ENCODE results near the gene BARX1. TPM values are rescaled to one million over a fixed set of nuclear protein-coding genes. Genes with fewer than 3 reads are reported as not detected.

BARX1 gene
- total RNA-seq, 1 donor from 2014 or later: 0.77 TPM

DNA sequence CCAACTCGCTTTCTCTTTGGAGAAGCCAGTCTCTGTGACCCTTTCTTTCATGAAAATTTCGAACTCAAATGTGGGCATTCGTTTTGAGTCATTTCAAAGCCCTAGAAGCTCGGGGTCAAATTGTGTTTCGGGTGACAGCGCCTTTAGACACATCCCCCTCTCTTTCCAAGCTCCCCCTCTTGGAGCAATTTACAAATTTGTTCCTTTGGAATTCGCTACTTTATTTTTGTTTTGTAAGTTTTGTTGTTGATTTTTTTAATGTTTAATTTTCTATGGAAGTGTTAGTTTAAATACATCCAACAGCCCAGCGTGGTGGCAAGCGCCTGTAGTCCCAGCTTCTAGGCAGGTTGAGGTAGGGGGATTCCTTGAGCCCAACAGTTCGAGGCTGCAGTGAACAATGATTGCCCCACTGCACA, 4.6 kb upstream of the BARX1 start:
- H3K4me1 Mint-ChIP-seq (ENCODE audit: low read depth): peaks cover 40% of the 10 kb centered on the region
- H3K27me3 Mint-ChIP-seq (ENCODE audit: low read depth): peaks cover 42% of the 10 kb centered on the region
- H3K9me3 Mint-ChIP-seq (ENCODE audit: low read depth): no peaks in the 10 kb centered on the region
- DNase-seq (ENCODE audit: low spot score): no peak
- H3K4me3 Mint-ChIP-seq (ENCODE audit: unreplicated experiment): no peak overlapping the region
- H3K36me3 Mint-ChIP-seq (ENCODE audit: low read depth): peaks cover 2% of the 10 kb centered on the region
- TF ChIP-seq, protein P1, sequence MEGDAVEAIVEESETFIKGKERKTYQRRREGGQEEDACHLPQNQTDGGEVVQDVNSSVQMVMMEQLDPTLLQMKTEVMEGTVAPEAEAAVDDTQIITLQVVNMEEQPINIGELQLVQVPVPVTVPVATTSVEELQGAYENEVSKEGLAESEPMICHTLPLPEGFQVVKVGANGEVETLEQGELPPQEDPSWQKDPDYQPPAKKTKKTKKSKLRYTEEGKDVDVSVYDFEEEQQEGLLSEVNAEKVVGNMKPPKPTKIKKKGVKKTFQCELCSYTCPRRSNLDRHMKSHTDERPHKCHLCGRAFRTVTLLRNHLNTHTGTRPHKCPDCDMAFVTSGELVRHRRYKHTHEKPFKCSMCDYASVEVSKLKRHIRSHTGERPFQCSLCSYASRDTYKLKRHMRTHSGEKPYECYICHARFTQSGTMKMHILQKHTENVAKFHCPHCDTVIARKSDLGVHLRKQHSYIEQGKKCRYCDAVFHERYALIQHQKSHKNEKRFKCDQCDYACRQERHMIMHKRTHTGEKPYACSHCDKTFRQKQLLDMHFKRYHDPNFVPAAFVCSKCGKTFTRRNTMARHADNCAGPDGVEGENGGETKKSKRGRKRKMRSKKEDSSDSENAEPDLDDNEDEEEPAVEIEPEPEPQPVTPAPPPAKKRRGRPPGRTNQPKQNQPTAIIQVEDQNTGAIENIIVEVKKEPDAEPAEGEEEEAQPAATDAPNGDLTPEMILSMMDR (IDR thresholded peaks at IDR 0.05): no peak
- H3K27ac Mint-ChIP-seq (ENCODE audit: unreplicated experiment): no peak overlapping the region

DNA sequence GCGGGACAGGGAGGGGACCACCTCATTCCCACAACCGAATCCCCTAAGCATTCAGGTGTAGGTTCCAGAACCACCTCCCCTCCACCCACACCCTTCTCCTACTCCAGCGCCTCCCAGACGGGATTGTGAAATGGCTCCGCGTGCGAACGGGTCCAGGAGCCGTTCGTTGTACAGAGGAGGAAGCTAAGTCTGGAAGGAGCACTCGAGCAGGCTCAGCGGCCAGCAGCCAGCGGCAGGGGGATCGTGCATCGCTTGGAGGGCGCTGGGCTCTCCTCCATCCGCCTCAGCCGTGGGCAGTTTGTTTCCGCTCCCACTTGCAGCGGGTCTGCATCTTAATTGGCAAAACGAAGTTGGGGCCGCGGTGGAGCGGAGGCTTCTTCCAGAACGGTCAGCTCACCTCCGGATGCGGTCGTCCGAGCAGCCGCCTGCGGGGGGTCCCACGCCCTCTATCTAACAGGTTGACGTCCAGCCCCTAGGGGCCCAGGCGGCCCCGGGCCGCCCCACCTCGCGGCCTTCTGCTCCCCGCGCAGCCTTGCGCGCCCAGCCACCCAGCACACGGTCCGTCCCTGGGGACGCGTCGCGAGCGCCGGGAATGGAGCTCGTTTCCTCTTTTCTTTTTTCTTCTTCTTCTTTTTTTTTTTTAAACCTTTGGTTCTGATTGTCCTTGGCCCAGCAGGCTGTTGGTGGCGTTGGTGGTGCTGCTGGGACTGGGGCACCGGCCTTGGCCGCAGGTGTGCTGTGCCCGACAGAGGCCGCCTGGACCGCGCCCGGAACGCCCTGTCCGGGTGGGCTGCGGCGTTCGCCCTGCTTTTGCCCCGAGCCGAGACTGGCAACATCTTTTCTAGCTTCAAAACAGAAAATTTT, 3.9 kb upstream of the BARX1 start:
- peak; percentile 27 for DNase-seq (ENCODE audit: low spot score)
- H3K27me3 Mint-ChIP-seq (ENCODE audit: low read depth): peaks cover 42% of the 10 kb centered on the region
- peaks cover 33% of the 10 kb centered on the region for H3K4me1 Mint-ChIP-seq (ENCODE audit: low read depth)
- TF ChIP-seq, protein P1 (IDR thresholded peaks at IDR 0.05): no peak
- peaks cover 2% of the 10 kb centered on the region for H3K36me3 Mint-ChIP-seq (ENCODE audit: low read depth)
- no peaks in the 10 kb centered on the region for H3K9me3 Mint-ChIP-seq (ENCODE audit: low read depth)
- peak overlapping the region; percentile 44 for H3K4me3 Mint-ChIP-seq (ENCODE audit: unreplicated experiment)
- H3K27ac Mint-ChIP-seq (ENCODE audit: unreplicated experiment): no peak overlapping the region

DNA sequence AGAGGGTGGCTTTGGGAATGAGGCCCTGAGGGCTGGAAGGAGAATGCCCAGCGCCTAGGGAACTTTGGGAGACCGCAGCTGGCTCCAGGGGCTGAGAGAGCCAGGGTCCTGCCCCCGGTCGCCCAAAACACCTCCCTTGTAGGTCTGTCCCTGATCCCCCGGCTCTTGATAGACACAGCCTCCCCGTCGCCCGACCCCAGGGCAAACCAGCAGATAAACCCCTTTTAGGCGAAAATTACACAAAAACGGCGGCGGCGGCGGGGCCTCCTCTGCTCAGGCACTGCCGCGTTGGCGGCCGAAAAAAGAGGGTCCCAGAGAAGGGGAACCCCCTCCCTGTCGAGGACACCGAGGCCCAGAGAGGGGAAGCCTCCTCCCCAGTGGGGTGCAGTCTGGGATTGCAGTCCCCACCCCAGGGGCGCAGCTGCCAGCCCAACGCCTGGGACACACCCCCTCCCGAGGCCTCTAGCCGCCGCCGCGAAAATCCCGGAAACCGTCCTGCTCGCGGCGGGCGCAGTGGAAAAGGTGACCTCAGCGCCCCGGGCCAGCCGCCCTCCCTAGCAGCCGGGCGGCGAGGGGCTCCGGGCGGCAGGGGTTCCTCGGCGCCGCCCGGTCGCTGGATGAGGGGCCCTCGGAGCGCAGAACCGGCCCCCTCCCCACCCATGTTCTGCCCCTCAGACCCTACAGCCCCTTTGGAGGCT, 3.1 kb upstream of the BARX1 start:
- Mint-ChIP-seq H3K9me3 (ENCODE audit: low read depth) (no peaks in the 10 kb centered on the region), H3K4me1 (ENCODE audit: low read depth) (peaks cover 34% of the 10 kb centered on the region), H3K27me3 (ENCODE audit: low read depth) (peaks cover 50% of the 10 kb centered on the region), H3K4me3 (ENCODE audit: unreplicated experiment) (peak overlapping the region; percentile 44), H3K36me3 (ENCODE audit: low read depth) (peaks cover 2% of the 10 kb centered on the region), H3K27ac (ENCODE audit: unreplicated experiment) (no peak overlapping the region)
- DNase-seq (ENCODE audit: low spot score): peak; percentile 83
- TF ChIP-seq, protein P1 (IDR thresholded peaks at IDR 0.05): no peak

DNA sequence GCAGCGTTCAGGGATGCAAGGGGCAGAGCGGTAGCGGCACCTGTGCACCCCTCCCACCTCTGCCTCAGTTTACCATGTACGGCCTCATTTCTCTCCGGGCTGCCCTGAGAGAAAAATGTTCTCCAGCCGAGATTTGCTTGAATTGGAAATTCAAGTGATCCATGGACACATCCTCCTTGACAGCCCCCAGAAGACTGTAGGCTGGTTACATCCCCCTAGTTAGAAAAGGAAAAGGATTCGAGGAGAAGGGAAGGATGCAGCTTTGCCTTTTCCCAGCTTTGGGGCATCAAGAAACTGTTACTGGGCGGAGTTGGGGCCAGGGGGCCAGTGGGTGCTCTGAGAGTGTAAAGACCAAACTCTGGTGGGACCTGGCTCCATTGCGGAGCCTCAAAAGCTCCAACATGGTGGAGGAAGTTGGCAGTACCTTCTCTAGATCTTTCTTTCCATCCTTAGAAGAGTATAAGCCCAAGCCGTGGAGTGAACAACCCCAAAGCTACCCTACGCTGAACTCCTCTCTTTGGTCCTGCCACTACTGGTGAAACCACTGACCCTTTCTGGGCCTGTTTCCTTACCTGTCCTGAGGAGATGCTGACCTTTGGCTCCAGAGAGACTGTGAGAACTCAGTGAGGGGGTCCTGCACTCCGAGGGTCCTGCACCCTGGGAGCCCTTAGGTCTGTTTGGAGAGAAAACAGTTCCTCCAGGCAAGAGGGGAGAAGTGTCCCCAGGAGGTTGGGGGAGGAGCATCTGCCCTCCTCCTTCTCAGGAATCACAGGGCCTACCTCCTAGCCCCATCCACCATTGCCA, 1.0 kb upstream of the BARX1 start:
- TF ChIP-seq, protein P1 (IDR thresholded peaks at IDR 0.05): no peak
- Mint-ChIP-seq H3K9me3 (ENCODE audit: low read depth) (no peaks in the 10 kb centered on the region), H3K4me1 (ENCODE audit: low read depth) (peaks cover 26% of the 10 kb centered on the region), H3K27me3 (ENCODE audit: low read depth) (peaks cover 61% of the 10 kb centered on the region), H3K27ac (ENCODE audit: unreplicated experiment) (no peak overlapping the region), H3K36me3 (ENCODE audit: low read depth) (peaks cover 2% of the 10 kb centered on the region), H3K4me3 (ENCODE audit: unreplicated experiment) (peak overlapping the region; percentile 71)
- DNase-seq (ENCODE audit: low spot score): no peak

Measured in chondrocyte (in vitro differentiated cells).